ENCODE measurements around the gene MTCH1.

GRCh38 chr6:36985417-36985807, 584 bp downstream of the MTCH1 start:
- TF ChIP-seq, protein P1, sequence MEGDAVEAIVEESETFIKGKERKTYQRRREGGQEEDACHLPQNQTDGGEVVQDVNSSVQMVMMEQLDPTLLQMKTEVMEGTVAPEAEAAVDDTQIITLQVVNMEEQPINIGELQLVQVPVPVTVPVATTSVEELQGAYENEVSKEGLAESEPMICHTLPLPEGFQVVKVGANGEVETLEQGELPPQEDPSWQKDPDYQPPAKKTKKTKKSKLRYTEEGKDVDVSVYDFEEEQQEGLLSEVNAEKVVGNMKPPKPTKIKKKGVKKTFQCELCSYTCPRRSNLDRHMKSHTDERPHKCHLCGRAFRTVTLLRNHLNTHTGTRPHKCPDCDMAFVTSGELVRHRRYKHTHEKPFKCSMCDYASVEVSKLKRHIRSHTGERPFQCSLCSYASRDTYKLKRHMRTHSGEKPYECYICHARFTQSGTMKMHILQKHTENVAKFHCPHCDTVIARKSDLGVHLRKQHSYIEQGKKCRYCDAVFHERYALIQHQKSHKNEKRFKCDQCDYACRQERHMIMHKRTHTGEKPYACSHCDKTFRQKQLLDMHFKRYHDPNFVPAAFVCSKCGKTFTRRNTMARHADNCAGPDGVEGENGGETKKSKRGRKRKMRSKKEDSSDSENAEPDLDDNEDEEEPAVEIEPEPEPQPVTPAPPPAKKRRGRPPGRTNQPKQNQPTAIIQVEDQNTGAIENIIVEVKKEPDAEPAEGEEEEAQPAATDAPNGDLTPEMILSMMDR (conservative IDR thresholded peaks at IDR 0.05; ENCODE audit: low read depth, low read length), result no peak
- TF ChIP-seq RFX5 (IDR thresholded peaks at IDR 0.05; ENCODE audit: low read depth, low read length) (no peak), POLR2A (IDR thresholded peaks at IDR 0.05; ENCODE audit: low read depth, low read length) (no peak), SMC3 (IDR thresholded peaks at IDR 0.05; ENCODE audit: low read depth, low read length) (no peak)
- TF ChIP-seq, protein P2, sequence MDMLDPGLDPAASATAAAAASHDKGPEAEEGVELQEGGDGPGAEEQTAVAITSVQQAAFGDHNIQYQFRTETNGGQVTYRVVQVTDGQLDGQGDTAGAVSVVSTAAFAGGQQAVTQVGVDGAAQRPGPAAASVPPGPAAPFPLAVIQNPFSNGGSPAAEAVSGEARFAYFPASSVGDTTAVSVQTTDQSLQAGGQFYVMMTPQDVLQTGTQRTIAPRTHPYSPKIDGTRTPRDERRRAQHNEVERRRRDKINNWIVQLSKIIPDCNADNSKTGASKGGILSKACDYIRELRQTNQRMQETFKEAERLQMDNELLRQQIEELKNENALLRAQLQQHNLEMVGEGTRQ (IDR thresholded peaks at IDR 0.05; ENCODE audit: low read depth, low read length), result no peak

Measured in IMR-90 (cell line).